Astrocyte (in vitro differentiated cells and primary cell): Measurements from ENCODE around the gene TRMT11. TPM values are rescaled to one million over a fixed set of nuclear protein-coding genes. Genes with fewer than 3 reads are reported as not detected.

Source experiments
- DNase-seq: peaks from one replicate; pipeline ENCODE4 v3.0.0-alpha.2; 2010; ENCODE audit warnings: low read depth
- FAIRE-seq: peaks from 2 replicates; lab custom pipeline; 2011; peaks lifted over from hg19 to GRCh38; lab: Jason Lieb, UNC
- H2AFZ ChIP-seq: 2 replicates; pipeline ENCODE4 v1.6.0; 2012; ENCODE audit warnings: low read depth, low read length, inconsistent platforms
- H3K27ac ChIP-seq: 2 replicates; pipeline ENCODE4 v1.5.1; 2011; ENCODE audit warnings: low read depth, low read length, inconsistent platforms
- H3K27me3 ChIP-seq: 2 replicates; pipeline ENCODE4 v1.6.0; 2011; ENCODE audit warnings: low read length, inconsistent platforms; ENCODE audit not compliant: insufficient read depth
- H3K36me3 ChIP-seq: 2 replicates; pipeline ENCODE4 v1.5.1; 2011; ENCODE audit warnings: low read length, inconsistent platforms; ENCODE audit not compliant: insufficient read depth
- H3K4me1 ChIP-seq: 2 replicates; pipeline ENCODE4 v1.5.1; 2011; ENCODE audit warnings: low read length, inconsistent platforms; ENCODE audit not compliant: insufficient read depth
- H3K4me2 ChIP-seq: 2 replicates; pipeline ENCODE4 v1.6.0; 2012; ENCODE audit warnings: low read length, inconsistent platforms
- H3K4me3 ChIP-seq: 2 replicates; pipeline ENCODE4 v1.5.1; 2011; ENCODE audit warnings: low read depth, mild to moderate bottlenecking, low read length, inconsistent platforms; ENCODE audit not compliant: insufficient read depth
- H3K79me2 ChIP-seq: 2 replicates; pipeline ENCODE4 v1.6.0; 2012; ENCODE audit warnings: mild to moderate bottlenecking, low read length, inconsistent platforms; ENCODE audit not compliant: insufficient read depth
- H3K9ac ChIP-seq: 2 replicates; pipeline ENCODE4 v1.6.0; 2012; ENCODE audit warnings: mild to moderate bottlenecking, low read length, inconsistent platforms
- H3K9me3 ChIP-seq: 2 replicates; pipeline ENCODE4 v1.5.1; 2012; ENCODE audit warnings: low read depth, mild to moderate bottlenecking, low read length, inconsistent platforms; ENCODE audit not compliant: insufficient read depth
- H4K20me1 ChIP-seq: 2 replicates; pipeline ENCODE4 v1.6.0; 2012; ENCODE audit warnings: low read length, inconsistent platforms; ENCODE audit not compliant: insufficient read depth
- H3K27ac Mint-ChIP-seq: one replicate; pipeline ENCODE4 v1.8.0; 2021; ENCODE audit warnings: mild to moderate bottlenecking, mixed read lengths; ENCODE audit not compliant: unreplicated experiment
- H3K27me3 Mint-ChIP-seq: one replicate; pipeline ENCODE4 v1.8.0; 2021; ENCODE audit warnings: low read depth, mixed read lengths; ENCODE audit not compliant: unreplicated experiment
- H3K36me3 Mint-ChIP-seq: one replicate; pipeline ENCODE4 v1.8.0; 2021; ENCODE audit warnings: low read depth, mixed read lengths; ENCODE audit not compliant: unreplicated experiment
- H3K4me1 Mint-ChIP-seq: one replicate; pipeline ENCODE4 v1.8.0; 2021; ENCODE audit warnings: low read depth, mixed read lengths; ENCODE audit not compliant: unreplicated experiment
- H3K4me3 Mint-ChIP-seq: one replicate; pipeline ENCODE4 v1.8.0; 2021; ENCODE audit warnings: mild to moderate bottlenecking, moderate library complexity, mixed read lengths; ENCODE audit not compliant: unreplicated experiment
- H3K9me3 Mint-ChIP-seq: one replicate; pipeline ENCODE4 v1.8.0; 2021; ENCODE audit warnings: mild to moderate bottlenecking, mixed read lengths; ENCODE audit not compliant: unreplicated experiment
- EZH2 ChIP-seq: IDR thresholded peaks from 2 replicates; pipeline ENCODE4 v1.6.1; 2012; ENCODE audit warnings: mild to moderate bottlenecking, low read length, inconsistent platforms; ENCODE audit not compliant: insufficient read depth
- total RNA-seq: library from RNA; stranded (reverse); gene quantifications from 2 replicates; pipeline ENCODE4 v1.2.1, GENCODE V29; 2021
- TF ChIP-seq, protein P1 (sequence below): IDR thresholded peaks from 2 replicates; pipeline ENCODE4 v1.5.1; 2011; ENCODE audit warnings: low read depth, mild to moderate bottlenecking, inconsistent platforms, low read length, moderate library complexity; ENCODE audit not compliant: insufficient read depth

The TRMT11 gene
- total RNA-seq, 1 donor from 2014 or later: 18.2 TPM

- no peak for TF ChIP-seq EZH2
- TF ChIP-seq, protein P1, sequence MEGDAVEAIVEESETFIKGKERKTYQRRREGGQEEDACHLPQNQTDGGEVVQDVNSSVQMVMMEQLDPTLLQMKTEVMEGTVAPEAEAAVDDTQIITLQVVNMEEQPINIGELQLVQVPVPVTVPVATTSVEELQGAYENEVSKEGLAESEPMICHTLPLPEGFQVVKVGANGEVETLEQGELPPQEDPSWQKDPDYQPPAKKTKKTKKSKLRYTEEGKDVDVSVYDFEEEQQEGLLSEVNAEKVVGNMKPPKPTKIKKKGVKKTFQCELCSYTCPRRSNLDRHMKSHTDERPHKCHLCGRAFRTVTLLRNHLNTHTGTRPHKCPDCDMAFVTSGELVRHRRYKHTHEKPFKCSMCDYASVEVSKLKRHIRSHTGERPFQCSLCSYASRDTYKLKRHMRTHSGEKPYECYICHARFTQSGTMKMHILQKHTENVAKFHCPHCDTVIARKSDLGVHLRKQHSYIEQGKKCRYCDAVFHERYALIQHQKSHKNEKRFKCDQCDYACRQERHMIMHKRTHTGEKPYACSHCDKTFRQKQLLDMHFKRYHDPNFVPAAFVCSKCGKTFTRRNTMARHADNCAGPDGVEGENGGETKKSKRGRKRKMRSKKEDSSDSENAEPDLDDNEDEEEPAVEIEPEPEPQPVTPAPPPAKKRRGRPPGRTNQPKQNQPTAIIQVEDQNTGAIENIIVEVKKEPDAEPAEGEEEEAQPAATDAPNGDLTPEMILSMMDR: no peak
- Histone ChIP-seq H3K4me2 (no peak overlapping the region), H3K4me1 (peaks cover 7% of the 10 kb centered on the region), H3K9ac (no peak overlapping the region), H3K79me2 (no peaks in the 10 kb centered on the region), H3K27me3 (no peaks in the 10 kb centered on the region), H2AFZ (no peak overlapping the region), H4K20me1 (no peaks in the 10 kb centered on the region), H3K36me3 (no peaks in the 10 kb centered on the region), H3K4me3 (no peak overlapping the region), H3K9me3 (no peaks in the 10 kb centered on the region), H3K27ac (no peak overlapping the region)
- H3K27me3 Mint-ChIP-seq: no peaks in the 10 kb centered on the region
- H3K4me3 Mint-ChIP-seq: no peak overlapping the region
- DNase-seq (no peak), FAIRE-seq (no peak)
- H3K9me3 Mint-ChIP-seq: no peaks in the 10 kb centered on the region
- peaks cover 8% of the 10 kb centered on the region for H3K36me3 Mint-ChIP-seq
- H3K27ac Mint-ChIP-seq: no peak overlapping the region
- peaks cover 21% of the 10 kb centered on the region for H3K4me1 Mint-ChIP-seq
These were observed 74.1 kb downstream of the TRMT11 start for GRCh38 chr6:126060400-126060799.

GRCh38 chr6:126063512-126064146 lies 77.3 kb downstream of the TRMT11 start:
- TF ChIP-seq, protein P1: no peak
- no peak for TF ChIP-seq EZH2
- Histone ChIP-seq H3K27me3 (no peaks in the 10 kb centered on the region), H3K79me2 (no peaks in the 10 kb centered on the region), H3K4me1 (peaks cover 7% of the 10 kb centered on the region), H2AFZ (no peak overlapping the region), H4K20me1 (no peaks in the 10 kb centered on the region), H3K27ac (no peak overlapping the region), H3K4me3 (no peak overlapping the region), H3K9me3 (no peaks in the 10 kb centered on the region), H3K9ac (no peak overlapping the region), H3K4me2 (peak overlapping the region; percentile 11), H3K36me3 (no peaks in the 10 kb centered on the region)
- peak; percentile 69 for DNase-seq
- no peak for FAIRE-seq
- Mint-ChIP-seq H3K36me3 (peaks cover 8% of the 10 kb centered on the region), H3K27me3 (no peaks in the 10 kb centered on the region), H3K4me3 (peak overlapping the region; percentile 60), H3K27ac (peak overlapping the region; percentile 88), H3K9me3 (no peaks in the 10 kb centered on the region), H3K4me1 (peaks cover 21% of the 10 kb centered on the region)

- H3K9ac ChIP-seq: no peak overlapping the region
- Mint-ChIP-seq H3K36me3 (peaks cover 8% of the 10 kb centered on the region), H3K9me3 (no peaks in the 10 kb centered on the region), H3K27ac (peak overlapping the region; percentile 88), H3K4me3 (no peak overlapping the region), H3K27me3 (no peaks in the 10 kb centered on the region), H3K4me1 (peaks cover 21% of the 10 kb centered on the region)
- H3K4me1 ChIP-seq: peaks cover 7% of the 10 kb centered on the region
- H3K36me3 ChIP-seq: no peaks in the 10 kb centered on the region
- H3K4me2 ChIP-seq: peak overlapping the region; percentile 11
- TF ChIP-seq, protein P1: no peak
- TF ChIP-seq EZH2: no peak
- no peak for FAIRE-seq
- H2AFZ ChIP-seq: no peak overlapping the region
- no peaks in the 10 kb centered on the region for H3K79me2 ChIP-seq
- no peak overlapping the region for H3K4me3 ChIP-seq
- H3K27me3 ChIP-seq: no peaks in the 10 kb centered on the region
- no peaks in the 10 kb centered on the region for H4K20me1 ChIP-seq
- no peaks in the 10 kb centered on the region for H3K9me3 ChIP-seq
- DNase-seq: peak; percentile 27
- no peak overlapping the region for H3K27ac ChIP-seq
These were observed 78.0 kb downstream of the TRMT11 start for GRCh38 chr6:126064257-126064747.
